T-cell (primary cell): Measurements from ENCODE around the gene B3GNT9. TPM values are rescaled to one million over a fixed set of nuclear protein-coding genes. Genes with fewer than 3 reads are reported as not detected.
A peak's percentile ranks its signal among the peaks of the same experiment; 100 is the strongest.

Experiments used
- ATAC-seq, 4 experiments: fragments of 200-7000 bp in 3 of 4; fragments of 150-1000 bp in 1 of 4; cut with Tn5 transposase; replicated peaks in 1 of 4; 1 replicate in 3 of 4; 2 replicates in 1 of 4; pipeline ENCODE4 v1.10.0; 2021; ENCODE audit warnings: moderate library complexity in 3 of 4, mild to moderate bottlenecking in 2 of 4, moderate number of reproducible peaks in 1 of 4
- CTCF ChIA-PET, 2 donors: fragments of 300-600 bp; sonication (Branson Sonifier 250); formaldehyde crosslinking; loops; one replicate each; lab custom pipeline; 2022; ENCODE audit warnings: antibody characterized with exemption in 2 of 2; lab: Charles Lee
- POLR2A ChIA-PET, 2 donors: fragments of 300-600 bp; sonication (Branson Sonifier 250); formaldehyde crosslinking; loops; one replicate each; lab custom pipeline; 2022; ENCODE audit warnings: antibody characterized with exemption in 2 of 2; lab: Charles Lee
- DNase-seq, 35 experiments: peaks; one replicate each; pipeline versions ENCODE4 v3.0.0 to v3.0.0-alpha.2; 2013 to 2023
- H3K27ac ChIP-seq: one replicate; pipeline ENCODE4 v1.5.1; 2013; ENCODE audit warnings: low read length
- H3K27me3 ChIP-seq, 2 experiments: replicated peaks in 1 of 2; 1 replicate in 1 of 2; 2 replicates in 1 of 2; pipeline versions ENCODE4 v1.6.1 to v1.7.0; 2013; ENCODE audit warnings: low read length in 1 of 2, mixed read lengths in 1 of 2; ENCODE audit not compliant: control insufficient read depth in 2 of 2, insufficient read depth in 2 of 2; ENCODE audit errors: extremely low read depth in 1 of 2
- H3K36me3 ChIP-seq, 2 donors: 1 replicate in 1 of 2; 2 replicates in 1 of 2; pipeline versions ENCODE4 v1.6.1 to v1.7.0; 2013; ENCODE audit warnings: low read length in 1 of 2; ENCODE audit not compliant: control insufficient read depth in 2 of 2, insufficient read depth in 1 of 2; ENCODE audit errors: extremely low read depth in 1 of 2
- H3K4me1 ChIP-seq, 2 experiments: 1 replicate in 1 of 2; 2 replicates in 1 of 2; pipeline versions ENCODE4 v1.6.1 to v1.7.0; 2013; ENCODE audit warnings: low read length in 2 of 2, mixed read lengths in 1 of 2; ENCODE audit not compliant: insufficient read depth in 2 of 2, control insufficient read depth in 1 of 2; ENCODE audit errors: extremely low read depth in 1 of 2
- H3K4me3 ChIP-seq, 2 donors: 1 replicate in 1 of 2; 2 replicates in 1 of 2; pipeline versions ENCODE4 v1.5.1 to v1.7.0; 2013; ENCODE audit warnings: mild to moderate bottlenecking in 2 of 2, low read length in 1 of 2, moderate library complexity in 1 of 2; ENCODE audit not compliant: control insufficient read depth in 1 of 2; ENCODE audit errors: extremely low read depth in 1 of 2
- H3K9me3 ChIP-seq: 2 replicates; pipeline ENCODE4 v1.7.0; 2013
- H3K27ac Mint-ChIP-seq, 2 donors: one replicate each; pipeline ENCODE4 v1.8.0; 2020 to 2021; ENCODE audit warnings: mild to moderate bottlenecking in 2 of 2, mixed read lengths in 2 of 2
- H3K27me3 Mint-ChIP-seq, 2 donors: one replicate each; pipeline ENCODE4 v1.8.0; 2021 to 2022; ENCODE audit warnings: mixed read lengths in 2 of 2
- H3K36me3 Mint-ChIP-seq: one replicate; pipeline ENCODE4 v1.8.0; 2021; ENCODE audit warnings: mixed read lengths
- H3K4me1 Mint-ChIP-seq, 3 donors: one replicate each; pipeline ENCODE4 v1.8.0; 2020 to 2022; ENCODE audit warnings: mixed read lengths in 3 of 3, mild to moderate bottlenecking in 1 of 3
- H3K4me3 Mint-ChIP-seq, 3 donors: one replicate each; pipeline ENCODE4 v1.8.0; 2020 to 2022; ENCODE audit warnings: mild to moderate bottlenecking in 3 of 3, mixed read lengths in 3 of 3, moderate library complexity in 3 of 3
- H3K9me3 Mint-ChIP-seq, 3 donors: one replicate each; pipeline ENCODE4 v1.8.0; 2020 to 2022; ENCODE audit warnings: mixed read lengths in 3 of 3
- WGBS: methylation state at CpG from one replicate; pipeline ENCODE4 v1.1.5; 2013; ENCODE audit warnings: missing lambda C conversion rate; ENCODE audit not compliant: insufficient coverage; 5-methylcytosine and 5-hydroxymethylcytosine counted together
- total RNA-seq, 35 experiments: library from RNA in 6 of 35; stranded (reverse) in 6 of 35; fragments of 120-200 nt in 1 of 35; gene quantifications; one replicate each; pipeline versions ENCODE4 v1.2.1 to v1.2.4 and lab custom pipeline; 2013 to 2026

B3GNT9 gene
- total RNA-seq, 5 donors from 2014 or later (not counting 1 experiment from before 2014, with no cell fraction given) = 3.0 to 9.5 (median 4.9) TPM

DNA sequence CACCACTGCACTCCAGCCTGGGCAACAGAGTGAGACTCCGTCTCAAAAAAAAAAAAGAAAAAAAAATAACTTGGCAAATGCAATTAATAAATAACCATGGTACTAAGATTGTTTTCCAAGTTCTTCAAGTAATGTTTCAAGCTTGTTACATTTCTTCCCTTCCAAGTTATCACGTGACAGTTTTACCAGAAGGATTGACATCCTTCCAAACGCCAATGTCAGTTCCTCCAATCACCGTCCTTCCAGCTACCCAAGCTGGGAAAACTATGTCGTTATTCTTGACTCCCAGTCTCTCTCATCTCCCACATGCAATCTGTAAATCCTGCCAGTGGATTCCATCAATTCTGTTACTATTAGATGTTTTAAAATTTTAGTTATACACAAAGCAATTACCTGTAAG lies 44.9 kb downstream of the B3GNT9 start:
- WGBS = 90% methylated on average over 3 of the region's 5 CpGs
- Mint-ChIP-seq H3K27ac (no peak overlapping the region), H3K9me3 (no peaks in the 10 kb centered on the region), H3K4me1 (peaks cover 9 to 15% (median 10%) of the 10 kb centered on the region in 3 donors), H3K36me3 (peaks cover 5% of the 10 kb centered on the region), H3K4me3 (no peak overlapping the region), H3K27me3 (no peaks in the 10 kb centered on the region)
- Histone ChIP-seq H3K27me3 (peaks cover 0 to 3% of the 10 kb centered on the region in 2 experiments), H3K4me3 (no peak overlapping the region), H3K4me1 (peaks cover 10 to 17% of the 10 kb centered on the region in 2 experiments), H3K27ac (no peak overlapping the region), H3K36me3 (peaks cover 0 to under 1% of the 10 kb centered on the region in 2 donors), H3K9me3 (no peaks in the 10 kb centered on the region)
- ChIA-PET POLR2A (interaction anchor here in 1 of 2 donors (0.7 kb wide), 1 partner anchor 92 kb away, joined by 5 read pairs; no protein-coding TSS in a partner anchor), CTCF (interaction anchor here in 1 of 2 donors (0.6 kb wide), 1 partner anchor 52 kb away, joined by 4 read pairs; no protein-coding TSS in a partner anchor)
- no peak for ATAC-seq
- no peak for DNase-seq

DNA sequence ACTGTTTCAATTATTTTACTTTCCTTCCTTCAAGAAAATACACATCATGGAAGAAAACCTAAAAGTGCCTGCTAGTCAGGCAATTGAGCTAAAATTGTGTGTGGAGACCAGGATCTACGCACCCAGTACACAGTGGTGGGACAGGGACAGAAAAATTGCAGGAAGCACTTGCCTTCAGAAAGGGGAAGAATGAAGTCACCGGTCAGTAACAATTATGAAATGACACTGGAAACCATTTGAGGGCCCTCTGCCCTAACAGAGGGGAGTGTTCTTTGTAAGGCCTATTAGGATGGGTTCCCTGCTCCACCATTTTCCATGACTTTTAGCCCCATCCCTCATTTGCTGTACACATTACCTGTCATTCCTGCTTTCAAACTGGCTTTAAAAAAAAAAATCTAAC lies 45.6 kb downstream of the B3GNT9 start:
- 90% methylated on average over 2 of the region's 2 CpGs for WGBS
- peaks cover 0 to 3% of the 10 kb centered on the region in 2 experiments for H3K27me3 ChIP-seq
- H3K27ac ChIP-seq = no peak overlapping the region
- ATAC-seq (no peak), DNase-seq (no peak)
- peaks cover 5 to 11% of the 10 kb centered on the region in 2 experiments for H3K4me1 ChIP-seq
- no peaks in the 10 kb centered on the region for H3K27me3 Mint-ChIP-seq
- peaks cover 2 to 8% (median 5%) of the 10 kb centered on the region in 3 donors for H3K4me1 Mint-ChIP-seq
- H3K36me3 Mint-ChIP-seq = peaks cover 5% of the 10 kb centered on the region
- H3K9me3 ChIP-seq = no peaks in the 10 kb centered on the region
- POLR2A ChIA-PET = no interaction called here
- no peak overlapping the region for H3K27ac Mint-ChIP-seq
- H3K9me3 Mint-ChIP-seq = no peaks in the 10 kb centered on the region
- CTCF ChIA-PET = no interaction called here
- H3K36me3 ChIP-seq = peaks cover 0 to 4% of the 10 kb centered on the region in 2 donors
- no peak overlapping the region for H3K4me3 ChIP-seq
- no peak overlapping the region for H3K4me3 Mint-ChIP-seq

DNA sequence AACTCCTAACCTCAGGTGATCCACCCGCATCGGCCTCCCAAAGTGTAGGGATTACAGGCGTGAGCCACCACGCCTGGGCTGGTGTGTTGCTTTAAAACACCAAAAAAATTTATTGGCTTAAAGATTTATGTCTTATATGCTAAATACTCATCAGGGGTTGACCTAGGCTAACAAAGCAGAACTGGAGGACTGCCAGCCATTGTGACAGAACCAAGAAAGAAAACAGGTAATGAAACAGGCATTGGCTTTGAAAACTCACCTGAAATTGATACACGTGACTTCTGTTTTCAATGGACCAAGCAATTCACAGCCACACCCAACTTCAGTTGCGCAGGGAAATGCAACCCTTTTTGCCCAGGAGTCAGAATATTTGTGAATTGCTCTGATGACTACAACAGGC lies 46.0 kb downstream of the B3GNT9 start:
- POLR2A ChIA-PET = no interaction called here

DNA sequence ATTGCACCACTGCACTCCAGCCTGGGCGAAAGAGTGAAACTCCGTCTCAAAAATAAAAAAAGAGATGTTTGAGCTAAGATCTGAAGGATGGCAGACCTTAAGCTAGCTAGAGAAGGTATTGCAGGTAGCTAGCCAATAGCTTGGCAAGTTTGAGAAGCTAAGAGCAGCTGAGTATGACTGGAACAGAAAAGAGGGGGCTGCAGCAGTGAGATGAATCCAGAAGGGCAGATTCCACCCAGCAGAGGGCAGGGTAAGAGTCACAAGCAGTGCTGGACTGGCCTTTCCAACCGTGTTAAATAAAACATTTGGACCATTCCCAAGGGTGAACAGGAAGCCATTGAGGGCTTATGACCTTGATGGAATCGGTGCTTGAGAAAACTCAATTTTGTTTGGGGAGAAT lies 46.7 kb downstream of the B3GNT9 start:
- ChIA-PET CTCF (interaction anchor here (0.6 to 2.0 kb wide), 4 partner anchors 51 to 1603 kb away, joined by 3 to 8 read pairs (median 6); no protein-coding TSS in a partner anchor), POLR2A (interaction anchor here in 1 of 2 donors (0.6 kb wide), 1 partner anchor 49 kb away, joined by 5 read pairs; no protein-coding TSS in a partner anchor)
- peaks cover 0 to 2% (median 0%) of the 10 kb centered on the region in 3 donors for H3K4me1 Mint-ChIP-seq
- Histone ChIP-seq H3K36me3 (peaks cover 0 to 4% of the 10 kb centered on the region in 2 donors), H3K4me3 (no peak overlapping the region), H3K27ac (no peak overlapping the region), H3K9me3 (no peaks in the 10 kb centered on the region), H3K4me1 (peaks cover 0 to 2% of the 10 kb centered on the region in 2 experiments), H3K27me3 (peaks cover 0 to under 1% of the 10 kb centered on the region in 2 experiments)
- WGBS = 100% methylated on average over 2 of the region's 4 CpGs
- no peaks in the 10 kb centered on the region for H3K9me3 Mint-ChIP-seq
- no peak overlapping the region for H3K4me3 Mint-ChIP-seq
- peak in 1 of 35 experiments; percentile 16 for DNase-seq
- H3K27me3 Mint-ChIP-seq = no peaks in the 10 kb centered on the region
- peaks cover 5% of the 10 kb centered on the region for H3K36me3 Mint-ChIP-seq
- peak in 1 of 4 experiments; percentile 43 for ATAC-seq
- H3K27ac Mint-ChIP-seq = peak overlapping the region in 1 of 2 donors; percentile 59

More for the DNA sequence above, 46.0 kb downstream of the B3GNT9 start:
- H3K36me3 ChIP-seq = peaks cover 0 to 4% of the 10 kb centered on the region in 2 donors
- H3K27me3 Mint-ChIP-seq = no peaks in the 10 kb centered on the region
- H3K4me3 Mint-ChIP-seq = no peak overlapping the region
- no peak overlapping the region for H3K27ac ChIP-seq
- H3K36me3 Mint-ChIP-seq = peaks cover 5% of the 10 kb centered on the region
- H3K4me3 ChIP-seq = no peak overlapping the region
- WGBS = 71% methylated on average over 1 of the region's 6 CpGs
- H3K9me3 ChIP-seq = no peaks in the 10 kb centered on the region
- H3K4me1 Mint-ChIP-seq = peaks cover 0 to 7% (median 5%) of the 10 kb centered on the region in 3 donors
- H3K27me3 ChIP-seq = peaks cover 0 to 3% of the 10 kb centered on the region in 2 experiments
- no peaks in the 10 kb centered on the region for H3K9me3 Mint-ChIP-seq
- peaks cover 4 to 8% of the 10 kb centered on the region in 2 experiments for H3K4me1 ChIP-seq
- CTCF ChIA-PET = no interaction called here
- ATAC-seq (no peak), DNase-seq (no peak)
- no peak overlapping the region for H3K27ac Mint-ChIP-seq

DNA sequence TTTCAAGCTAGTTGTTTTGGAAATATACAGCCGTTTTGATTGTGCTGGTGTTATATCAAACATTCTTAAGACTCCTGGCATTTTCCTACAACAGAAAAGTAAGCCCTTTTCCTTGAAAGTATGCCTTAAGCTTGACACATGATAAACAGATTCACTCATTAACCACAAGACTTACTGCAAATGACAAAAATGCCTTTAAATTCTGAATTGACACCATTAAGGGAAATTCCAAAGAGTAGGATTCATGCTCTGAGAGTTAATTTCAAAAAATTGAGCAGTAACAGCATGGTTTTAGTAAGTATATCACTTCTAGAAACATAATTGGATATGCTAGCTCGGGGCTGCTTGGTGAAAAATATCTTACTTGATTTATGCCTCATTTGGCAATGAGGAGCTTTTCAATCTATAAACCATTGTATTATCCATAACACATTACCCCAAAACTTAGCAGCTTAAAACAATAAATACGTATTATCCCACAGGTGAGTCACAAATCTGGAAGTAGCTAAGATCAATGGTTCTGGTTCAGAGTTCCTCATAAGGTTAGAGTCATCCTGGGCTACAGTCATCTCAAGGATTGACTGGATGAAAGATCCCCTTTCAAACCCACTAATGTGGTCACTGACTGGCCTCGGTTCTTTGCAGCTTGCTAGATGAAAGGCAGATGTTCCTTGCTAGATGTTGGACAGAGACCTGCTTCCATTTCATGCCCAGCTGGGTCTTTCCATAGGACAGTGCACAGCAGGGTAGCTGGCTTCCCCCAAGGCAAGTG lies 49.3 kb downstream of the B3GNT9 start:
- ChIA-PET CTCF (interaction anchor here (0.6 to 3.5 kb wide), 8 partner anchors 14 to 688 kb away, joined by 3 to 12 read pairs (median 4); no protein-coding TSS in a partner anchor), POLR2A (interaction anchor here in 1 of 2 donors (0.6 kb wide), 1 partner anchor 981 kb away, joined by 3 read pairs; no protein-coding TSS in a partner anchor)
- 60% methylated on average over 1 of the region's 4 CpGs for WGBS
- no peak overlapping the region for H3K27ac ChIP-seq
- no peak overlapping the region for H3K4me3 Mint-ChIP-seq
- peaks cover 5% of the 10 kb centered on the region for H3K36me3 Mint-ChIP-seq
- no peaks in the 10 kb centered on the region for H3K4me1 ChIP-seq
- H3K4me1 Mint-ChIP-seq = peaks cover 0 to 2% (median 0%) of the 10 kb centered on the region in 3 donors
- no peaks in the 10 kb centered on the region for H3K27me3 Mint-ChIP-seq
- no peak overlapping the region for H3K4me3 ChIP-seq
- no peak overlapping the region for H3K27ac Mint-ChIP-seq
- DNase-seq (no peak), ATAC-seq (no peak)
- peaks cover 0 to 4% of the 10 kb centered on the region in 2 donors for H3K36me3 ChIP-seq
- H3K27me3 ChIP-seq = no peaks in the 10 kb centered on the region
- H3K9me3 ChIP-seq = no peaks in the 10 kb centered on the region
- no peaks in the 10 kb centered on the region for H3K9me3 Mint-ChIP-seq

DNA sequence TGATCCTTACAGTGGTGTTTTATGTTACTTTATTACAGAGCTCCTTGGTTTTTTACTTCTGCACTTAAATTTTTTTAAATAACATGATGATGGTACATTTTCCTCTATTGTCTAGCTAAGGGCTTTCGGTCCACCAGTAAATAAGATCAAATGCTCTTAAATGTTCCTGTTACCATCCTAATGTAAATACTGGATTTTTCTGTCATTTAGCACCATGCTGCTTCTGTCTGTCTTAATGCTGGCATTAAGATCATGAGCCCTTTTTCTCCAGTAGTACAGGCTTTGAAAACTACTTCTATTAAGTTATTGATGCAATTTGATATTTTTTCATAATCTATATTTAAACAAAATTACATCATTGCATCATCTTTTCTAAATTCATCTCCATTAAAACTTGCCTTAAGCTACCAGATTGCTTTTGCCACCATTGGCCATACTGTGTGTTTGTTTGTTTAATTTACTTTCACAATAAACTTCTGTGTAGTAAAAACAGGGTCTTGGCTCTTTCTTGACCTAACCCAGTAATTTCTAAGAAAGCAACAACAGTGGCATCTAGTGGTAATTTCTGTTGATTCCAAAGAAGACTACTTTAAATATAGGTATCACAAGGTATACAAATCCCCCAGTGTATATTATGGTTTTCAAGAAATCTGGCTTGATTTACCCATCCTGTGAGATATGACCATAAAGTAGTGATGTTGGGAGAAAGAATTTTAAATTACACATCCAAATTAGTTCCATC lies 50.1 kb downstream of the B3GNT9 start:
- no peak overlapping the region for H3K27ac Mint-ChIP-seq
- Histone ChIP-seq H3K4me1 (no peaks in the 10 kb centered on the region), H3K27me3 (no peaks in the 10 kb centered on the region), H3K4me3 (no peak overlapping the region), H3K27ac (no peak overlapping the region), H3K9me3 (no peaks in the 10 kb centered on the region), H3K36me3 (peaks cover 0 to 4% of the 10 kb centered on the region in 2 donors)
- H3K4me1 Mint-ChIP-seq = peaks cover 0 to 2% (median 0%) of the 10 kb centered on the region in 3 donors
- CTCF ChIA-PET = interaction anchor here (0.6 to 3.5 kb wide), 7 partner anchors 14 to 213 kb away, joined by 3 to 12 read pairs (median 5); no protein-coding TSS in a partner anchor
- POLR2A ChIA-PET = interaction anchor here (0.6 kb wide), 2 partner anchors 57 to 982 kb away, joined by 3 read pairs; no protein-coding TSS in a partner anchor
- WGBS = no CpG with 5 or more reads among the region's 1 CpG
- H3K36me3 Mint-ChIP-seq = peaks cover 5% of the 10 kb centered on the region
- H3K9me3 Mint-ChIP-seq = no peaks in the 10 kb centered on the region
- no peak overlapping the region for H3K4me3 Mint-ChIP-seq
- H3K27me3 Mint-ChIP-seq = no peaks in the 10 kb centered on the region
- DNase-seq (peak in 1 of 35 experiments; percentile 50), ATAC-seq (peak in 1 of 4 experiments; percentile 38)
